GM18505 (cell line): Measurements from ENCODE around the gene ANAPC5.
"Not testable (repeated sequence)": the region's sequence is repeated elsewhere in the genome, so short reads cannot be mapped to it uniquely, and the experiment has no call there.

Experiments used
- ATAC-seq: cut with Tn5 transposase; IDR thresholded peaks from one replicate; pipeline ENCODE4 v1.9.1; 2021; ENCODE audit not compliant: unreplicated experiment
- POLR2A ChIP-seq: IDR thresholded peaks from 4 replicates; pipeline ENCODE4 v1.6.1; 2011; ENCODE audit warnings: borderline replicate concordance; ENCODE audit not compliant: insufficient read depth, insufficient read length; ENCODE audit errors: extremely low read depth

The ANAPC5 gene, protein sequence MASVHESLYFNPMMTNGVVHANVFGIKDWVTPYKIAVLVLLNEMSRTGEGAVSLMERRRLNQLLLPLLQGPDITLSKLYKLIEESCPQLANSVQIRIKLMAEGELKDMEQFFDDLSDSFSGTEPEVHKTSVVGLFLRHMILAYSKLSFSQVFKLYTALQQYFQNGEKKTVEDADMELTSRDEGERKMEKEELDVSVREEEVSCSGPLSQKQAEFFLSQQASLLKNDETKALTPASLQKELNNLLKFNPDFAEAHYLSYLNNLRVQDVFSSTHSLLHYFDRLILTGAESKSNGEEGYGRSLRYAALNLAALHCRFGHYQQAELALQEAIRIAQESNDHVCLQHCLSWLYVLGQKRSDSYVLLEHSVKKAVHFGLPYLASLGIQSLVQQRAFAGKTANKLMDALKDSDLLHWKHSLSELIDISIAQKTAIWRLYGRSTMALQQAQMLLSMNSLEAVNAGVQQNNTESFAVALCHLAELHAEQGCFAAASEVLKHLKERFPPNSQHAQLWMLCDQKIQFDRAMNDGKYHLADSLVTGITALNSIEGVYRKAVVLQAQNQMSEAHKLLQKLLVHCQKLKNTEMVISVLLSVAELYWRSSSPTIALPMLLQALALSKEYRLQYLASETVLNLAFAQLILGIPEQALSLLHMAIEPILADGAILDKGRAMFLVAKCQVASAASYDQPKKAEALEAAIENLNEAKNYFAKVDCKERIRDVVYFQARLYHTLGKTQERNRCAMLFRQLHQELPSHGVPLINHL

DNA sequence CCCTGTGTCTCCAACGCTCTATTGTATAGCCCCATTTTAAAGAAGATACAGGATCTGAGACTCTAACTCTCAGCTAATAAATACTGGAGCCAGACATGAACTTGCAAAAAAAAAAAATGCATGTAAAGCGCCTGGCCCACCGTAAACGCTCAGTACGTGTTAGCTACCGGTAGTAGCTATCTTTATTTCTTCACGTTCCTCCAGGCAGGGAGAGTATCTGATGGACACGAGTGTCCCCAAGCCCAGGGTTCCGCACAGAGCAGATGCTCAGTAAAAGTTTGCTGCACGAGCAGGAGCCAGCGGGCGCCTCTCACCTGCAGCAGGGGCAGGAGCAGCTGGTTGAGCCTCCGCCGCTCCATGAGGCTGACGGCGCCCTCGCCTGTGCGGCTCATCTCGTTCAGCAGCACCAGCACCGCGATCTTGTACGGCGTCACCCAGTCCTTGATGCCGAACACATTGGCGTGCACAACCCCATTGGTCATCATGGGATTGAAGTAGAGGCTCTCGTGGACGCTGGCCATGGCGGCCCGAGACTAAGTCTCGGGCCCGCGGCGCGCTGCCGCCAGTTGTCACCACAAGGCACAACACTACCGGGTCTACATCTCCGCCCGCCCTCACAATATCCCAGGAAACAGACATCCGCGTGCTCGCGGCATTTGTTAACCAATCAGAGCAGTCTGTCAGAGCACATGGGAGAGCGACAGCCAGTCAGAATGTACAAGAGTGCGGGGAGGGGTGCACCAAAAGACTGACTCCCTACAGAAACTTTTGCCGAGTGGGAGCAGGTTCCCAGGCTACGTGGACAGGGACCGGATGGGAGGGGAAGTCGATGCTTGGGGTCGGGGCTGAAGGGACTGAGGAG lies at the start of gene ANAPC5:
TSS of gene ANAPC5 (minus strand) at position 592 of the 862 bp plus-strand sequence. CDS start at position 521, 71 bp downstream.
- peak; percentile 96 for ATAC-seq
- TF ChIP-seq POLR2A, result peak; percentile 98

DNA sequence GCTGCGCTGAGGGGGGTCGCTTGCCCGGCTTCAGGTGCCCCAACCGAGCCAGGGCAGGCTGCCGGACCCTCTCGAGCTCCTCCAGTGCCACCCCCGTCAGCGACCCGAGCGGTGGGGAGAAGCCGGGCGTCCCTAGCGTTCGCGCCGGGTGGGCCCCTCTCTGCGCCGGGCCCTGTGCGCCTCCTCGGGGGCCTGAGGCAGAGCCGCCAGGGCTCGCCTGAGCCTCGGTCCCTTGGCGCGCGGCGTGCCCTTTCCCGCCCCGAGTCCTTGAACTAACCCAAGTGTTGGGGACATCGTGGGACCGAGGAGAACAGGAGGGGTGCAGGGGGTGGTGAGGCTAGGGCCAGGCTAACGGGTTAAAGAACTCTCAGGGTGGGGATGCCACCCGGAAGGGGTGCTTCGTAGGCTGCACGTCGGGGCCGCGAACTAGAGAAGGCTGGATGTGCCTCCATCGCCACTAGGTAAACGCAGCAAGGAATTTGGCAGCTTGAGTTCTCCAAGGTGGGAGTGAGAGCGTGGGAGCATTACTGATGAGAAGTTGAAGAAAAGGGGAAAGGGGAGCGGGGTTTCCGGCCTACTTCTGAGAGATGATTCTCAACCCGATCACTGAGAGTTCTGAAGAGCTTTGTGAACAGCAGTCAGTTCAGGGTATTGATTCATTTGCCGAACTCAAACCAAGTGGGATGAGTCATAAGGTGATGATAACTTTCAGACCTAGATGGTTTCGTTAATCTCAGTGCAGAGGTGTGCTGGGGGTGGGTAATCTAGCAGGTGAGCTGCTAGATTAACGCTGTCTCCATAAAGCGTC lies 48.3 kb upstream of the ANAPC5 start:
- TF ChIP-seq POLR2A, result peak; percentile 63
- ATAC-seq, result peak; percentile 31

DNA sequence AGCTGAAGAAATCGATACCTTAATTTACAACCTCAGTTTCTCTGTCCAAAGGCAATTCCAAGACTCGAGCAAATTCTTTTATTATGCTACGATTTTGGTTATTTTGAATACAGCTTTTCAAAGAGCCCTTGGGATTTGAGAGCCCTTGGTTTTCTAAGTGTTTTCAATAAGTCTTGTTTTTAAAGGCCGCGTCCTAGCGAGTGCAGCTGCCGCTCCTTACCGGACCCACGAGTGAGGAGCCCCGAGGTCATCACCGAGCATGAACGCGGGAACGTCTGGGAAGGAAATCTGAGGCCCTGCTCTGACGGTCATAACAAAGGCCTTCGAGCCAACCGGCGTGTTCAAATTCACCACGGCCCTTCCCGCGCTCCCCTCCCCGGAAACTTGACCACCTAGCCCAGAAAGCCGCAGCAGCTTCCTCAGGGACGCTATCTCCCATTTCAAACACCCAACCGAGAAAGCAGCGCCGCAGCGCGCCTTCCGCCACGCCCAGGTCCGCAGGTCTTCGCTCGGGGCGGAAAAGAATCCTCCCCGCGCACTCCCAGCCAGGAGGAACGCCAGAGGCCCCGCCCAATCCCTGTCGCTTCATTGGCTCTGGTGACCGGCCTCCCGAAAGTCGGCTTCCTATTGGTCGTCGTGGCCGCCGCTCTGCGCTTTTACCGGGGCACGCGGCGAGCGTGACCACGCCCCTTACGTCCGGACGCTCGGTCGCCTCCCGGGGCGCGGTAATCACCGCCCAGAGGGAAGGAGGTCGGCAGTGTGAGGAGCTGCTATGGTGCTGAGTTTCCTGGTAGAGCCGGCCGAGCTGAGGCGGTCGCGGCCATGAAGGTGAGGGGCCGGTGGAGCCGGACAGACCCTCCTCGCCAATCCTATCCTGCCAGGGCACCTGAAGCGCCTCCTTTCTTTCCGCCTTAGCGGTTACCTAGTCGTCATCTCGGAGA lies 47.5 kb upstream of the ANAPC5 start, which contains the start of gene RNF34:
TSS of gene RNF34 (plus strand) at position 728 of the 941 bp plus-strand sequence. CDS start at position 823, 95 bp downstream.
- peak; percentile 91 for ATAC-seq

DNA sequence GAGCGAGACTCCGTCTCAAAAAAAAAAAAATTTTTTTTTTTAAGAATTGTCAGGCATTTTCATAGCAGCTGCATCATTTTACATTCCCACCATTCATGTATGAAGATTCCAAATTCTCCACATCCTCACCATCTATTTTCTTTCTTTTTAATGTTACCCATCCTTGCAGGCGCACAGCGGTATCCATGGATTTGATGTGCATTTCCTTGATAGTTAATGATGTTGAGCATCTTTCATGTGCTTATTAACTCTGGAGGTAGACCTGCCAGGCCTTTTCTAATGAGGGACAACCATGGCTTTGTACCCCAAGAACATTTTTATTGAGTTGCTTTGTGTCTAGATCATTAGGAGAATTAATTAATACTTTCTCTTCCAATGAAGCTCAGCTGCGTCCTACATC lies 46.1 kb upstream of the ANAPC5 start:
- ATAC-seq, result no peak
- no peak for TF ChIP-seq POLR2A

More for the DNA sequence above, 47.5 kb upstream of the ANAPC5 start, which contains the start of gene RNF34:
- TF ChIP-seq POLR2A, result peak; percentile 99

DNA sequence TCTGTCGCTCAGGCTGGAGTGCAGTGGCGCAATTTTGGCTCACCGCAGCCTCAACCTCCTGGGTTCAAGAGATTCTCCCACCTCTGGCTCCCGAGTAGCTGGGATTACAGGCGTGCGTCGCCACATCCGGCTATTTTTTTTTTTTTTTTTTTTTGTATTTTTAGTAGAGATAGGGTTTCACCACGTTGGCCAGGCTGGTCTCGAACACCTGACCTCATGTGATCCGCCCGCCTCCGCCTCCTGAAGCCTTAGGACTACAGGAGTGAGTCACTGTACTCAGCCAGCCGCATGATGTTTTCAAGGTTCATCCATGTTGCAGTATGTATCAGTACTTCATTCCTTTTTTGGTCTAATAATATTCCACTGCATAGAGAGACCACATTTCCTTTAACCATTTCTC lies 45.3 kb upstream of the ANAPC5 start:
- TF ChIP-seq POLR2A, result no peak
- no peak for ATAC-seq

DNA sequence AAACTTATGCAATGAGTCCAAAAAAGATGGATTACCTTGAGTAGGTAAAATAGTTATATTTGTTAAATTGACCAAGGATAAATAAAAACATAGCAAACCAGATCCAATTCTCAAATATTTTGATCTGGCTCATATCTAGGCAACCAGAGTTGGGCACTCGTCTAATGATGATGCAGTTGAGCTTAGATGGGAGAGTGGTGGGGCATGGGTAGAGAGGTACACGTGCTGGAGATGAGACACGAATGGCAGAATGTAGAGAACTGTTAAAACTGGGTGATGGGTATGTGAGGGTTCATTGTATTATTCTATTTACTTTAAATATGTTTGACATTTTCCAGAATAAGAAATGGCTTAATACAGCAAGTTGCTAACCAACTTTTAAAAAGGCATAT lies 40.1 kb upstream of the ANAPC5 start:
- ATAC-seq, result no peak
- TF ChIP-seq POLR2A, result no peak

DNA sequence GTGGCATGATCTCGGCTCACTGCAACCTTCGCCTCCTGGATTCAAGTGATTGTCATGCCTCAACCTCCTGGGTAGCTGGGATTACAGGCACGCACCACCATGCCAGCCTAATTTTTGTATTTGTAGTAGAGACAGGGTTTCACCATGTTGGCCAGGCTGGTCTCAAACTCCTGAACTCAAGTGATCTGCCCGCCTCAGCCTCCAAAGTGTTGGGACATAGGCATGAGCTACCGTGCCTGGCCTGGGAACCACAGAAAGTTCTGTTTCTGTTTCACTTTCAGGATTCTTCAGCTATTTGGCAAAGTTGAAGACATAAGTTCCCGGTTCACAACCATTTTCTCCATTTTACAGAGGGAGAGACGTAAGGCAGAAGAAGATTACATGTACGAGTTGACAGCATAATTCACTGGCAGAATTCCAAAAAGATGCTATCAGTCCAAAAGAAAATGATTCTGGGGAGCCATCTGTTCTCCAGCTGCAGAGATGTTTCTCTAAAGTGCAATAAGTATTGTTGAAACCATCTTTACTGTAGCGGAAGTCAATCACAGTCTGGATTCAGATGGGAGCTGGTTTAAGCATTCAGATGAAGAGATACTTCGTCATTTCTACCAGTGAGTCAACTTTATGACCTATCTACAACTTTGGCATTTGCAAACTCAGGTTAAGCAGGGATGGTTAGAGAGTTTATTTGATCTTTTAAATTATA lies 39.6 kb upstream of the ANAPC5 start:
- TF ChIP-seq POLR2A, result no peak
- no peak for ATAC-seq

DNA sequence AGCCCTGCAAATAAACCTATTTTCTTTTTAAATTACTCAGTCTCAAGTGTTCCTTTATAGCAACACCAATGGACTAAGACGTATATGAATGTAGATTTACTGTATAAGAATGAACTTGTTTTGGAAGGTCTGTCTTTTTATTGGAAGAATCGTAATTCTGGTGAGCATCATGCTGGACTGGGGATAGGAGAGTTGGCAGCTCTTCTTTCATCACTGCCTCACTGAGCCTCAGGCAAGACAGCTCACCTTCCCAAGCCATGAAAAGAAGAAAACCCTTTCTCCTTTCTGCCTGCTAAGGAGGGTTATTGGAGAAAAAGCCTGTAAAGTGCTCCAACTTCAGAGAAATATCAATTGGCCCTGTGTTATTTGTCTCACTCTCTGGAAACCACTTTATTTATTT lies 38.6 kb upstream of the ANAPC5 start:
- no peak for ATAC-seq
- no peak for TF ChIP-seq POLR2A

DNA sequence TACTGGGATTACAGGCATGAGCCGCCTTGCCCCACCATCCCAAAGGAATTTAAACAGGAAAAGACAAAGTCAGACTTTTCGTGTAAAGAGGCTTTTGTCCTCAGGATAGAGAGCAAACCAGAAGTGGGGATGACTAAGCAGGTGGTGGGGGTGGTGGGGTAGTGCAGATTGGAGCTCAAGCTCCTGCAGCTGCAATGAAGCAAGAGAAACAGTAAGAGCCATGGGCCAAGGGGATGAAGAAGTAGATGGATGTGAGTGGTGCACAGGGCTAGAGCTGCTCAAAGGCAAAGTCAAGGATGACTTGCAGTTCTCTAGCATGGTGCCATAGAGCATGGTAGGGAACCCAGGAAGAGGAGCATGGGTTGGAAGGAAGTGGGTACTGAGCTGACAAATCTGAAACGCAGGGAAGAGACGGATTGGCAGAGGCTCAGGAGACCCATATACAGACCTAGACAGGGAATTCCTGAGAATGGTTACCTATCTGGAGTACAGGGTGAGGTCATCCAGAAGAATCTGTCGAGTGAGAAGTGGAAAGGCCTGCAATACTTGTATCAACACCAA lies 36.3 kb upstream of the ANAPC5 start:
- no peak for TF ChIP-seq POLR2A
- ATAC-seq, result no peak

DNA sequence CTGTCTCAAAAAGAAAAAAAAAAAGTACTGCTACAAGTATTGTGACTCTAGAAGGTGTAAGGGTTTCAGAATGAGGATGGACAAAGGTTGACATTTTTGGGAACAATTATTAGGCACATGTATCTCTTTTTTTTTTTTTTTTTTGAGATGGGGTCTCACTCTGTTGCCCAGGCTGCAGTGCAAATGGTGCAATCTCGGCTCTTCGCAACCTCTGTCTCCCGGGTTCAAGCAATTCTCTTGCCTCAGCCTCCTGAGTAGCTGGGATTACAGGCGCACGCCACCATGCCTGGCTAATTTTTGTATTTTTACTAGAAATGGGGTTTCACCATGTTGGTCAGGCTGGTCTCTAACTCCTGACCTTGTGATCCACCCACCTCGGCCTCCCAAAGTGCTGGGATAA lies 32.7 kb upstream of the ANAPC5 start:
- ATAC-seq, result not testable (repeated sequence)

DNA sequence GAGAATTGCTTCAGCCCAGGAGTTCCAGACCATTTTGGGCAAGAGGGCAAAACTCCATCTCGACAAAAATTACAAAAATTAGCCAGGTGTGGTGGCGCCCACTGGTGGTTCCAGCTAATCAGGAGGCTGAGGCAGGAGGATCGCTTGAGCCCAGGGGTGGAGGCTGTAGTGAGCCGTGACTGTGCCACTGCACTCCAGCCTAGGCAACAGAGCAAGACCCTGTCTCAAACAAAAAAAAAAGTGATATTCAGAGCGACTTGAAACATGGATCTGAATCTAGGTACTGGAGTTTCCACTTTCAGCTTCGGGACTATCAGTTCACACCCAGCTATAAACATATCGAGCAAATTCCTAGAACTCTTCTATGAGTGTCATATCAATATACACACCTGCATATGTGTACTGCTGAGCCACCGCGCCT lies 31.4 kb upstream of the ANAPC5 start:
- ATAC-seq, result no peak
- no peak for TF ChIP-seq POLR2A
